Calu3 (cell line): ENCODE measurements around the gene AHSA1. TPM values are rescaled to one million over a fixed set of nuclear protein-coding genes. Genes with fewer than 3 reads are reported as not detected.

Source experiments
- BruUV-seq: library from RNA; stranded (reverse); fragments of 400-500 nt; replicated peaks from 2 replicates; lab custom pipeline; 2021; lab: Mats Ljungman, UMichigan
- CTCF ChIA-PET: fragments of 300-600 bp; sonication (Branson Sonifier 250); formaldehyde crosslinking; loops from one replicate; lab custom pipeline; 2022; ENCODE audit warnings: antibody characterized with exemption; lab: Charles Lee
- DNase-seq: peaks from one replicate; pipeline ENCODE4 v3.0.0; 2022
- H3K27ac Mint-ChIP-seq: one replicate; pipeline ENCODE4 v1.8.0; 2022; ENCODE audit warnings: mixed read lengths; ENCODE audit not compliant: unreplicated experiment
- H3K27me3 Mint-ChIP-seq: one replicate; pipeline ENCODE4 v1.8.0; 2022; ENCODE audit warnings: mixed read lengths; ENCODE audit not compliant: unreplicated experiment
- H3K36me3 Mint-ChIP-seq: one replicate; pipeline ENCODE4 v1.8.0; 2022; ENCODE audit warnings: mild to moderate bottlenecking, moderate library complexity, mixed read lengths; ENCODE audit not compliant: insufficient read depth, unreplicated experiment
- H3K4me1 Mint-ChIP-seq: one replicate; pipeline ENCODE4 v1.8.0; 2022; ENCODE audit warnings: mild to moderate bottlenecking, low read depth, mixed read lengths; ENCODE audit not compliant: unreplicated experiment
- H3K4me3 Mint-ChIP-seq: one replicate; pipeline ENCODE4 v1.8.0; 2022; ENCODE audit warnings: mild to moderate bottlenecking, low read depth, moderate library complexity, mixed read lengths; ENCODE audit not compliant: unreplicated experiment
- H3K9me3 Mint-ChIP-seq: one replicate; pipeline ENCODE4 v1.8.0; 2022; ENCODE audit warnings: low read depth, mixed read lengths; ENCODE audit not compliant: unreplicated experiment
- intact Hi-C: fragments of 100-400 bp; cut with micrococcal nuclease; formaldehyde crosslinking; loops from one replicate; pipeline ENCODE4 v1.10.0; 2022; ENCODE audit not compliant: unreplicated experiment
- total RNA-seq: library from RNA; stranded (reverse); gene quantifications from 2 replicates; pipeline ENCODE4 v1.2.3, GENCODE V29; 2022
- TF ChIP-seq, protein P1 (sequence below): fragments of 200-600 bp; IDR thresholded peaks from one replicate; pipeline ENCODE4 v1.8.0; 2022; ENCODE audit warnings: antibody characterized with exemption; ENCODE audit not compliant: unreplicated experiment

The AHSA1 gene
- total RNA-seq, 1 experiment from 2014 or later: 287 TPM

GRCh38 chr14:77470224-77470870, 12.5 kb downstream of the AHSA1 start:
- H3K4me1 Mint-ChIP-seq: no peaks in the 10 kb centered on the region
- intact Hi-C loops: no loop called here
- TF ChIP-seq, protein P1, sequence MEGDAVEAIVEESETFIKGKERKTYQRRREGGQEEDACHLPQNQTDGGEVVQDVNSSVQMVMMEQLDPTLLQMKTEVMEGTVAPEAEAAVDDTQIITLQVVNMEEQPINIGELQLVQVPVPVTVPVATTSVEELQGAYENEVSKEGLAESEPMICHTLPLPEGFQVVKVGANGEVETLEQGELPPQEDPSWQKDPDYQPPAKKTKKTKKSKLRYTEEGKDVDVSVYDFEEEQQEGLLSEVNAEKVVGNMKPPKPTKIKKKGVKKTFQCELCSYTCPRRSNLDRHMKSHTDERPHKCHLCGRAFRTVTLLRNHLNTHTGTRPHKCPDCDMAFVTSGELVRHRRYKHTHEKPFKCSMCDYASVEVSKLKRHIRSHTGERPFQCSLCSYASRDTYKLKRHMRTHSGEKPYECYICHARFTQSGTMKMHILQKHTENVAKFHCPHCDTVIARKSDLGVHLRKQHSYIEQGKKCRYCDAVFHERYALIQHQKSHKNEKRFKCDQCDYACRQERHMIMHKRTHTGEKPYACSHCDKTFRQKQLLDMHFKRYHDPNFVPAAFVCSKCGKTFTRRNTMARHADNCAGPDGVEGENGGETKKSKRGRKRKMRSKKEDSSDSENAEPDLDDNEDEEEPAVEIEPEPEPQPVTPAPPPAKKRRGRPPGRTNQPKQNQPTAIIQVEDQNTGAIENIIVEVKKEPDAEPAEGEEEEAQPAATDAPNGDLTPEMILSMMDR: no peak
- peaks cover 21% of the 10 kb centered on the region for H3K36me3 Mint-ChIP-seq
- no peaks in the 10 kb centered on the region for H3K9me3 Mint-ChIP-seq
- H3K27ac Mint-ChIP-seq: no peak overlapping the region
- peaks cover 37% of the 10 kb centered on the region for H3K27me3 Mint-ChIP-seq
- BruUV-seq: no TSS peak
- no peak overlapping the region for H3K4me3 Mint-ChIP-seq
- CTCF ChIA-PET: no interaction called here
- DNase-seq: no peak

DNA sequence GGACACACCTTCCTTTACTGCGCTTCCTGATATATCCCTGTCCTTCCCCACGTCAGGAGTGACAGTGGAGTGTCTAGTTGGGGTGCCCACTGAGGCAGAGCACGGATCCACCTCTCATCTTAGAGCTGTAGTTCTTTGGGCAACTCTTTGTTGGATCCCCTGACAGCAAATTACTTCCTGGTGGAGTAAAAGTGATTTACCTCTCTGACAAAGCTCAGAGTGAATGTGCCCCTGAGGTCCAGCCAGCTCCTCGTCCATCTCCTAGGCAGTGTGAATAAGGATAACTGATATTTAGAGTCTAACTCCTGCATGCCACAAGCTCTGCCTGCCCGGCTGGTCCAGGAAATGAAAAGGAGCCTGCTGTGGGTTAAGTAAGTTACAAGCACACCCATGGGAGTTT, 16.0 kb downstream of the AHSA1 start:
- H3K4me3 Mint-ChIP-seq: no peak overlapping the region
- intact Hi-C loops: no loop called here
- TF ChIP-seq, protein P1: no peak
- H3K27me3 Mint-ChIP-seq: peaks cover 61% of the 10 kb centered on the region
- H3K27ac Mint-ChIP-seq: no peak overlapping the region
- peaks cover 4% of the 10 kb centered on the region for H3K36me3 Mint-ChIP-seq
- no TSS peak for BruUV-seq
- no peaks in the 10 kb centered on the region for H3K4me1 Mint-ChIP-seq
- no peaks in the 10 kb centered on the region for H3K9me3 Mint-ChIP-seq
- DNase-seq: no peak
- CTCF ChIA-PET: no interaction called here

DNA sequence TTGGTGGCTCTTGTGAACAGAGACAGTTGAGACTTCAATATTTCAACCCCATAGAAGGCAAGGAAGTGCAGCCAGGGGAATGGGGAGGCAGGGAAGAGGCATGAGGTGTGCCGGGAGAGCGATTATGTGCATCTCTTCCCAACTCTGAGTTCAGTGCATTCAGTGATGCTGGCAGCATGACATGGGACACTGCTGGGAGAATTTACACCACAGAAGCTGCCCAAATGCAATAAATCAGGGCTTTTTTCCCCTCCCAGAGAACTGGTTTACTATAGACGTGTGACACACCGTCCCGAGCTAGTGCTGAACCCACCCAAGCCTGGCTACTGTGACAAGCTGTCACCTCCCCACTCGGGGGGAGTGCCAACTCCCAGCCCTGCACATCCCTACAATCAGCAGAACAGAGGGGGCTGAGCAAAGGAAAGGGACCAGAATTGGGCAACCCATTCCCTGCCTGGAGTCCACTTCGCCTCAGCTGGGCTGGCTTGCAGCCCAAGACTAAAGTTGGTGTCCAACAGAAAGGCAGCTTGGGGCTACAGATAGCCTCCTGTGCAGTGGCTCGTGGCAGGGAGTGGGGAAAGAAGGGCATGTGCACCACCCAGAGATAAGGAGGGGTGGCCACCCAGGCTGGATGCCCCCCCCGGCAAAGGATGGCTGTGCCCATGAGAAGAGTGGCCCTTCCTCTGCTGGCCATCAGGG, 16.7 kb downstream of the AHSA1 start:
- Mint-ChIP-seq H3K9me3 (no peaks in the 10 kb centered on the region), H3K4me1 (no peaks in the 10 kb centered on the region), H3K27me3 (peaks cover 61% of the 10 kb centered on the region), H3K27ac (no peak overlapping the region), H3K36me3 (no peaks in the 10 kb centered on the region), H3K4me3 (no peak overlapping the region)
- CTCF ChIA-PET: no interaction called here
- intact Hi-C loops: no loop called here
- BruUV-seq: no TSS peak
- DNase-seq: no peak
- TF ChIP-seq, protein P1: no peak

DNA sequence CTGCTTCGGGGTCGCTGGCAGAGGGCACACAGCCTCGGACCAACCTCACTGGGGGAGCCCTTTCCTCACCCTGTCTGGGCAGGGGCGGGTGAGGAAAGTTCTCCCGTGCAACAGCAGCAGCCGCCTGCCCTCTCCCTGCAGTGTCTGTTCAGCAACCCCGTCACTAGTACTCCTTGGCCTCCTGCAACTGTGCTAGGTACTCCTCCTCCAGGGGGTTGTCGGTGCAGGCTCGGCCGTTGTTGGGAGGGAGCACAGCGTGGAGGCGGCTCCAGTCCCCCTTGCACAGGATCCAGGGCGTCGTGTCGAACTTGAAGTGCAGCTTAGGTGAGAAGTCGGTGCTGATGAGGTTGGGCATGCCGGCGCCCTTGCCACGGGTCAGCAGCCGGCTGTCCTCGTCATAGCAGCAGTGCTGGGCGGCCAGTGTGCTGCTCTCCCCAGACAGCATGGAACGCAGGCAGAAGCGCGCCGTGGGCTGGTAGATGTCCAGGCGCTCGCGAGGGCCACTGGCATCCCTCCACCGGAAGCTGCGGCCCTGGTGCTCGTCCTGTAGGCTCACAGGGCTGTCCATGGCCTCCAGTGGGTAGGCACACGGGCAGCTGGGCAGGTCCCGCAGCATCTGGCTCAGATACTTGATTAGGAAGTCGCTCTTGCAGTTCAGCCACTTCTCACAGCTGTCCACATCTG, 17.7 kb downstream of the AHSA1 start:
- Mint-ChIP-seq H3K36me3 (no peaks in the 10 kb centered on the region), H3K27ac (no peak overlapping the region), H3K27me3 (peaks cover 61% of the 10 kb centered on the region), H3K4me1 (no peaks in the 10 kb centered on the region), H3K4me3 (no peak overlapping the region), H3K9me3 (no peaks in the 10 kb centered on the region)
- TF ChIP-seq, protein P1: no peak
- CTCF ChIA-PET: no interaction called here
- BruUV-seq: no TSS peak
- intact Hi-C loops: no loop called here
- DNase-seq: no peak
